GM19397 (cell line): ENCODE data around the gene VIP.

Experiments used
- ATAC-seq: cut with Tn5 transposase; IDR thresholded peaks from one replicate; pipeline ENCODE4 v1.9.1; 2021; ENCODE audit warnings: mild to moderate bottlenecking, moderate library complexity; ENCODE audit not compliant: unreplicated experiment

VIP gene

GRCh38 chr6:152775428-152775827 is 24.8 kb downstream of the VIP start:
- no peak for ATAC-seq

DNA sequence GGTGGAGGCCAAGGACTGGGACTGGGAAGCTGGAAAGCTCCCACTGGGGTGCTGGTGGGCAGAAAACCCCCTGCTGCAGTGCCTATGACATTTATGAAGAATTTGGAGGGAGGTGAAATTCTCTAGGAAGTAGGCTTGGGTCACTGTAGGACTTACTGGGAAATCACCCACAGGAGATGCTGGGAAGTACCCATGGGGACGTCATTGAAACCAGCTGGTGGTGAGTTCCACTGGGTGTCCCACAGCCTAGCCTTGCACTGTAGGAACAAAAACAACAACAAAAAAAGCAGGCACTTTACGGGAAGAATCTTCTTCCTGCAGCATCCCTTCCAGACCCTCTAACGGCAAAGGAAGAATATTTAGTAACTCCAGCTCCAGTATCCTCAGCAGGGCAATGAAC is 26.2 kb downstream of the VIP start:
- no peak for ATAC-seq

- no peak for ATAC-seq
Measured at GRCh38 chr6:152783217-152783878, 32.8 kb downstream of the VIP start.

GRCh38 chr6:152794696-152795095 is 44.1 kb downstream of the VIP start:
- no peak for ATAC-seq

DNA sequence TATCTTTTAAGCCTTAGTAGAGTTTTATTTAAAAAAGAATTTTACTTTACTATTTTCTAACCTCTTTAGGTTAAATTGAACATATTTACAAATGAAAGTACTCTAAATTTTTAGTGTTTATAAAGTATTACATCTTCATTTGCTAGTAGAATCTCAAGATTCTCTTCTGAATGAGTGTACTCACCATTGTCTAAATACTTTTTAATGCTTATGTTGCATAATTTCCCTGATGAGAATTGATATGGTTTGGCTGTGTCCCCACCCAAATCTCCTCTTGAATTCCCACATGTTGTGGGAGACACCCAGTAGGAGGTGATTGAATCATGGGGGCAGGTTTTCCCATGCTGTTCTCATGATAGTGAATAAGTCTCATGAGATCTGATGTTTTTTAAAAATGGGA is 53.6 kb downstream of the VIP start:
- ATAC-seq, result no peak
